ENCODE data around the gene NFASC. TPM values are rescaled to one million over a fixed set of nuclear protein-coding genes. Genes with fewer than 3 reads are reported as not detected.

The NFASC gene
- total RNA-seq, 1 experiment from 2014 or later = 20.1 TPM

- TF ChIP-seq FOXP4 (CRISPR knock-in tag; IDR thresholded peaks at IDR 0.05) = no peak
- TF ChIP-seq TP53 (CRISPR knock-in tag; IDR thresholded peaks at IDR 0.05) = no peak
These were observed 76.0 kb downstream of the NFASC start (continued) for GRCh38 chr1:204946640-204947039.

- CTCF ChIA-PET = no interaction called here
These were observed 76.7 kb downstream of the NFASC start for GRCh38 chr1:204947338-204947737.

More at GRCh38 chr1:204947338-204947737, 76.7 kb downstream of the NFASC start:
- POLR2A ChIA-PET = no interaction called here
- no peak for DNase-seq (ENCODE audit: low spot score)
- Mint-ChIP-seq H3K36me3 (no peaks in the 10 kb centered on the region), H3K4me1 (peaks cover 14% of the 10 kb centered on the region), H3K9me3 (no peaks in the 10 kb centered on the region), H3K4me3 (no peak overlapping the region), H3K27me3 (ENCODE audit: low read depth) (no peaks in the 10 kb centered on the region), H3K27ac (no peak overlapping the region)
- ATAC-seq = no peak
- TF ChIP-seq CDX4 (CRISPR knock-in tag; IDR thresholded peaks at IDR 0.05; ENCODE audit: borderline replicate concordance) (no peak), ERG (CRISPR knock-in tag; IDR thresholded peaks at IDR 0.05) (no peak), CREB1 (CRISPR knock-in tag; IDR thresholded peaks at IDR 0.05) (no peak), ATF1 (CRISPR knock-in tag; IDR thresholded peaks at IDR 0.05) (no peak), CTCF (IDR thresholded peaks at IDR 0.05) (no peak), AFF4 (CRISPR knock-in tag; IDR thresholded peaks at IDR 0.05; ENCODE audit: borderline replicate concordance) (no peak), ZSCAN18 (CRISPR knock-in tag; IDR thresholded peaks at IDR 0.05) (no peak), CREM (CRISPR knock-in tag; IDR thresholded peaks at IDR 0.05) (no peak), ZNF396 (CRISPR knock-in tag; IDR thresholded peaks at IDR 0.05; ENCODE audit: borderline replicate concordance) (no peak), GRHL2 (CRISPR knock-in tag; IDR thresholded peaks at IDR 0.05; ENCODE audit: insufficient replicate concordance, severe bottlenecking) (no peak), ZNF263 (CRISPR knock-in tag; IDR thresholded peaks at IDR 0.05; ENCODE audit: low read depth) (no peak), SOX15 (CRISPR knock-in tag; IDR thresholded peaks at IDR 0.05) (no peak), IRF1 (CRISPR knock-in tag; IDR thresholded peaks at IDR 0.05) (no peak), MYBL2 (CRISPR knock-in tag; IDR thresholded peaks at IDR 0.05) (no peak), MLX (CRISPR knock-in tag; IDR thresholded peaks at IDR 0.05) (no peak), E2F5 (CRISPR knock-in tag; IDR thresholded peaks at IDR 0.05) (no peak), ELF4 (CRISPR knock-in tag; IDR thresholded peaks at IDR 0.05; ENCODE audit: low read depth) (no peak), PREB (CRISPR knock-in tag; IDR thresholded peaks at IDR 0.05; ENCODE audit: borderline replicate concordance) (no peak), NFE2L1 (CRISPR knock-in tag; IDR thresholded peaks at IDR 0.05) (no peak), NR2C2 (CRISPR knock-in tag; IDR thresholded peaks at IDR 0.05) (no peak)

Measured in WTC11 (cell line).